ENCODE data around the gene CADPS2. TPM values are rescaled to one million over a fixed set of nuclear protein-coding genes. Genes with fewer than 3 reads are reported as not detected.

Gene CADPS2
- total and polyA plus RNA-seq, 2 of the 4 experiments (the other 2 are of a cell fraction): 0.10 to 0.54 TPM

- Histone ChIP-seq H3K4ac (ENCODE audit: low read depth, low read length) (no peak overlapping the region), H3K27ac (ENCODE audit: insufficient read depth, low read length) (no peak overlapping the region), H2AK5ac (ENCODE audit: low read depth, low read length) (no peak overlapping the region), H3K79me1 (ENCODE audit: low read depth in 1 of 2, low read length in 2 of 2) (no peaks in the 10 kb centered on the region), H3K56ac (ENCODE audit: extremely low read depth, insufficient read depth, low read length) (no peak overlapping the region), H3K9ac (ENCODE audit: low read depth, low read length) (no peak overlapping the region), H3K4me3 (ENCODE audit: insufficient read depth, low read depth, low read length) (no peak overlapping the region), H3K18ac (ENCODE audit: low read depth, low read length) (no peak overlapping the region), H4K5ac (ENCODE audit: low read depth, low read length) (no peak overlapping the region), H2AK9ac (replicated peaks; ENCODE audit: low read depth, low read length, poor library complexity) (no peak overlapping the region), H2BK15ac (ENCODE audit: low read depth, low read length) (no peak overlapping the region), H2AFZ (replicated peaks; ENCODE audit: low read length, poor library complexity) (no peak overlapping the region), H3K9me3 (ENCODE audit: control insufficient read depth, insufficient read depth, low read length) (no peaks in the 10 kb centered on the region; the same call in 1 of the 2 replicates), H3K4me1 (ENCODE audit: control insufficient read depth, insufficient read depth, low read length) (no peaks in the 10 kb centered on the region), H4K8ac (ENCODE audit: low read depth in 2 of 2, low read length in 2 of 2) (no peak overlapping the region), H3K14ac (replicated peaks; ENCODE audit: low read depth, low read length) (no peak overlapping the region), H4K91ac (ENCODE audit: insufficient read depth, low read depth, low read length) (no peak overlapping the region), H2BK20ac (ENCODE audit: low read depth, low read length) (no peak overlapping the region), H3K4me2 (ENCODE audit: low read depth, low read length) (no peak overlapping the region), H4K20me1 (ENCODE audit: insufficient read depth, low read length) (no peaks in the 10 kb centered on the region), H3K23ac (ENCODE audit: low read depth, low read length) (no peak overlapping the region), H3K9me1 (ENCODE audit: insufficient read depth, low read length) (no peaks in the 10 kb centered on the region), H2BK5ac (ENCODE audit: low read depth, low read length, poor library complexity, severe bottlenecking) (no peak overlapping the region), H3K36me3 (ENCODE audit: control insufficient read depth, insufficient read depth, low read length) (no peaks in the 10 kb centered on the region), H2BK120ac (ENCODE audit: low read depth, low read length) (no peak overlapping the region), H3K27me3 (ENCODE audit: control insufficient read depth, insufficient read depth, low read length) (no peaks in the 10 kb centered on the region)
- TF ChIP-seq ELK1 (IDR thresholded peaks at IDR 0.05; ENCODE audit: borderline replicate concordance, low read depth, low read length) (no peak), POLR2A (IDR thresholded peaks at IDR 0.05; ENCODE audit: low read depth, low read length) (no peak), NFE2L2 (IDR thresholded peaks at IDR 0.05; ENCODE audit: low read depth, low read length) (no peak), RAD21 (IDR thresholded peaks at IDR 0.05; ENCODE audit: low read length) (no peak), MAFK (IDR thresholded peaks at IDR 0.05; ENCODE audit: low read depth, low read length) (no peak), CEBPB (IDR thresholded peaks at IDR 0.05; ENCODE audit: low read depth, low read length) (no peak), FOS (IDR thresholded peaks at IDR 0.05; ENCODE audit: low read depth, low read length) (no peak)
- TF ChIP-seq, protein P1, sequence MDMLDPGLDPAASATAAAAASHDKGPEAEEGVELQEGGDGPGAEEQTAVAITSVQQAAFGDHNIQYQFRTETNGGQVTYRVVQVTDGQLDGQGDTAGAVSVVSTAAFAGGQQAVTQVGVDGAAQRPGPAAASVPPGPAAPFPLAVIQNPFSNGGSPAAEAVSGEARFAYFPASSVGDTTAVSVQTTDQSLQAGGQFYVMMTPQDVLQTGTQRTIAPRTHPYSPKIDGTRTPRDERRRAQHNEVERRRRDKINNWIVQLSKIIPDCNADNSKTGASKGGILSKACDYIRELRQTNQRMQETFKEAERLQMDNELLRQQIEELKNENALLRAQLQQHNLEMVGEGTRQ (IDR thresholded peaks at IDR 0.05; ENCODE audit: low read depth, low read length): no peak
- TF ChIP-seq, protein P2, sequence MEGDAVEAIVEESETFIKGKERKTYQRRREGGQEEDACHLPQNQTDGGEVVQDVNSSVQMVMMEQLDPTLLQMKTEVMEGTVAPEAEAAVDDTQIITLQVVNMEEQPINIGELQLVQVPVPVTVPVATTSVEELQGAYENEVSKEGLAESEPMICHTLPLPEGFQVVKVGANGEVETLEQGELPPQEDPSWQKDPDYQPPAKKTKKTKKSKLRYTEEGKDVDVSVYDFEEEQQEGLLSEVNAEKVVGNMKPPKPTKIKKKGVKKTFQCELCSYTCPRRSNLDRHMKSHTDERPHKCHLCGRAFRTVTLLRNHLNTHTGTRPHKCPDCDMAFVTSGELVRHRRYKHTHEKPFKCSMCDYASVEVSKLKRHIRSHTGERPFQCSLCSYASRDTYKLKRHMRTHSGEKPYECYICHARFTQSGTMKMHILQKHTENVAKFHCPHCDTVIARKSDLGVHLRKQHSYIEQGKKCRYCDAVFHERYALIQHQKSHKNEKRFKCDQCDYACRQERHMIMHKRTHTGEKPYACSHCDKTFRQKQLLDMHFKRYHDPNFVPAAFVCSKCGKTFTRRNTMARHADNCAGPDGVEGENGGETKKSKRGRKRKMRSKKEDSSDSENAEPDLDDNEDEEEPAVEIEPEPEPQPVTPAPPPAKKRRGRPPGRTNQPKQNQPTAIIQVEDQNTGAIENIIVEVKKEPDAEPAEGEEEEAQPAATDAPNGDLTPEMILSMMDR (conservative IDR thresholded peaks at IDR 0.05; ENCODE audit: low read depth, low read length): no peak
- ChIA-PET POLR2A (ENCODE audit: unreplicated experiment) (no interaction called here), CTCF (no interaction called here)
- intact Hi-C loops (cut with micrococcal nuclease): no loop called here
- dilution Hi-C loops (cut with HindIII; ENCODE audit: low sequenced_read_pairs, unreplicated experiment): no loop called here
- in situ Hi-C loops (cut with MboI; ENCODE audit: low sequenced_read_pairs): no loop called here
- DNase-seq (no peak), ATAC-seq (ENCODE audit: low read depth) (no peak)
- no TSS peak for BruUV-seq (replicated peaks)
These were observed 491.7 kb downstream of the CADPS2 start for GRCh38 chr7:122394512-122394911.
